Upper lobe of left lung (tissue), 6 donors: ENCODE results near the gene SPINK4. TPM values are rescaled to one million over a fixed set of nuclear protein-coding genes. Genes with fewer than 3 reads are reported as not detected.

ENCODE experiments used
- ATAC-seq, 2 donors: fragments of 200-7000 bp; cut with Tn5 transposase; one replicate each; pipeline ENCODE4 v1.9.1; 2022; ENCODE audit warnings: mild to moderate bottlenecking in 2 of 2, moderate library complexity in 2 of 2; ENCODE audit not compliant: low FRiP score in 2 of 2
- DNase-seq, 2 donors: peaks; one replicate each; pipeline ENCODE4 v3.0.0-alpha.2; 2019 to 2020
- H3K27ac ChIP-seq, 4 donors: fragments of 200-600 bp; sonication (generic); one replicate each; pipeline ENCODE4 v1.5.1; 2016 to 2019
- H3K27me3 ChIP-seq, 4 donors: fragments of 200-600 bp; sonication (generic); one replicate each; pipeline ENCODE4 v1.5.1; 2017 to 2019
- H3K36me3 ChIP-seq, 4 donors: fragments of 200-600 bp; sonication (generic); one replicate each; pipeline ENCODE4 v1.5.1; 2016 to 2019
- H3K4me1 ChIP-seq, 4 donors: fragments of 200-600 bp; sonication (generic); one replicate each; pipeline ENCODE4 v1.5.1; 2018 to 2019
- H3K4me3 ChIP-seq, 4 donors: fragments of 200-600 bp; sonication (generic); one replicate each; pipeline ENCODE4 v1.5.1; 2017 to 2019; ENCODE audit warnings: mild to moderate bottlenecking in 2 of 4, moderate library complexity in 1 of 4
- H3K9me3 ChIP-seq, 4 donors: fragments of 200-600 bp; sonication (generic); one replicate each; pipeline ENCODE4 v1.5.1; 2018 to 2019
- EP300 ChIP-seq, 4 donors: sonication (generic); formaldehyde crosslinking; IDR thresholded peaks; one replicate each; pipeline ENCODE4 v1.5.1; 2017; ENCODE audit warnings: antibody characterized with exemption in 4 of 4, control low read depth in 2 of 4
- POLR2A ChIP-seq, 4 donors: fragments of 450-650 bp; IDR thresholded peaks; one replicate each; pipeline ENCODE4 v1.5.1; 2016 to 2017; ENCODE audit warnings: antibody characterized with exemption in 4 of 4, mild to moderate bottlenecking in 2 of 4
- POLR2AphosphoS5 ChIP-seq, 2 donors: sonication (generic); formaldehyde crosslinking; IDR thresholded peaks; one replicate each; pipeline ENCODE4 v1.5.1; 2017; ENCODE audit warnings: antibody characterized with exemption in 2 of 2
- WGBS, 2 donors: methylation state at CpG; one replicate each; pipeline ENCODE4 v1.1.5; 2017 to 2018; 5-methylcytosine and 5-hydroxymethylcytosine counted together
- total RNA-seq, 6 donors: library from RNA; depleted of rRNA in 4 of 6; stranded (reverse); fragments of >200 nt in 4 of 6; gene quantifications; one replicate each; pipeline versions ENCODE4 v1.1.0 to v1.2.1, GENCODE V29; 2016 to 2021
- TF ChIP-seq, protein P1 (sequence below), 6 experiments: fragments of 450-650 bp in 4 of 6; fragments of 200-600 bp in 2 of 6; sonication (generic) in 2 of 6; IDR thresholded peaks; one replicate each; pipeline ENCODE4 v1.5.1; 2016 to 2019; ENCODE audit warnings: antibody characterized with exemption in 6 of 6
- donor health status: DM: no; HTN: no; CAD: no; lungs with moderate emphysema.
- donor health status: DM: no; HTN: yes; CAD: no; lungs with severe emphysema.

SPINK4 gene, protein sequence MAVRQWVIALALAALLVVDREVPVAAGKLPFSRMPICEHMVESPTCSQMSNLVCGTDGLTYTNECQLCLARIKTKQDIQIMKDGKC
- total RNA-seq: not detected

DNA sequence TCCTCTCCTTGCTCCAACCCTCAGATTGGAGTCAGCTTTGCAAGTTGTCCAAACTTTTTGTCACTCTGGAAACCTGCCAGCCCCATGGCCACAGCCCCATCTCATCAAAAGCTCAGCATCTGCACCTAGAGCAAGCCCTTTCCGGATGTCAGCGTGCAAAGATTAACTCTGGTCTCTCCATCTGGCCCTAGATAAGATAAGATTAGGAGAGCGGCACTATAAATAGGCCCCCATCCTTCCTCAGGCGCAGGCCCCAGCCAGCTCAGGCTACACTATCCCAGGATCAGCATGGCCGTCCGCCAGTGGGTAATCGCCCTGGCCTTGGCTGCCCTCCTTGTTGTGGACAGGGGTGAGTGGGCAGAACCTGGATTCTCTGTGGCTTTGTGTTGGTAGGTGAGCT lies at the start of gene SPINK4:
SPINK4 (plus strand) TSS at position 247 of the 400 bp plus-strand sequence; CDS start at position 289, 42 bp downstream.
- Histone ChIP-seq H3K27me3 (no peaks in the 10 kb centered on the region), H3K4me3 (no peak within 1 kb of the TSS), H3K9me3 (no peaks in the 10 kb centered on the region), H3K4me1 (no peaks in the 10 kb centered on the region), H3K36me3 (no peaks in the 10 kb centered on the region), H3K27ac (no peak within 1 kb of the TSS)
- ATAC-seq: peak in 1 of 2 donors; percentile 11
- no peak for DNase-seq
- WGBS, 2 donors: 39 to 53% methylated on average over 7 of the region's 7 CpGs
- TF ChIP-seq, protein P1, sequence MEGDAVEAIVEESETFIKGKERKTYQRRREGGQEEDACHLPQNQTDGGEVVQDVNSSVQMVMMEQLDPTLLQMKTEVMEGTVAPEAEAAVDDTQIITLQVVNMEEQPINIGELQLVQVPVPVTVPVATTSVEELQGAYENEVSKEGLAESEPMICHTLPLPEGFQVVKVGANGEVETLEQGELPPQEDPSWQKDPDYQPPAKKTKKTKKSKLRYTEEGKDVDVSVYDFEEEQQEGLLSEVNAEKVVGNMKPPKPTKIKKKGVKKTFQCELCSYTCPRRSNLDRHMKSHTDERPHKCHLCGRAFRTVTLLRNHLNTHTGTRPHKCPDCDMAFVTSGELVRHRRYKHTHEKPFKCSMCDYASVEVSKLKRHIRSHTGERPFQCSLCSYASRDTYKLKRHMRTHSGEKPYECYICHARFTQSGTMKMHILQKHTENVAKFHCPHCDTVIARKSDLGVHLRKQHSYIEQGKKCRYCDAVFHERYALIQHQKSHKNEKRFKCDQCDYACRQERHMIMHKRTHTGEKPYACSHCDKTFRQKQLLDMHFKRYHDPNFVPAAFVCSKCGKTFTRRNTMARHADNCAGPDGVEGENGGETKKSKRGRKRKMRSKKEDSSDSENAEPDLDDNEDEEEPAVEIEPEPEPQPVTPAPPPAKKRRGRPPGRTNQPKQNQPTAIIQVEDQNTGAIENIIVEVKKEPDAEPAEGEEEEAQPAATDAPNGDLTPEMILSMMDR (IDR thresholded peaks at IDR 0.05): no peak
- TF ChIP-seq POLR2AphosphoS5 (IDR thresholded peaks at IDR 0.05): no peak
- no peak for TF ChIP-seq EP300 (IDR thresholded peaks at IDR 0.05)
- TF ChIP-seq POLR2A (IDR thresholded peaks at IDR 0.05): no peak

DNA sequence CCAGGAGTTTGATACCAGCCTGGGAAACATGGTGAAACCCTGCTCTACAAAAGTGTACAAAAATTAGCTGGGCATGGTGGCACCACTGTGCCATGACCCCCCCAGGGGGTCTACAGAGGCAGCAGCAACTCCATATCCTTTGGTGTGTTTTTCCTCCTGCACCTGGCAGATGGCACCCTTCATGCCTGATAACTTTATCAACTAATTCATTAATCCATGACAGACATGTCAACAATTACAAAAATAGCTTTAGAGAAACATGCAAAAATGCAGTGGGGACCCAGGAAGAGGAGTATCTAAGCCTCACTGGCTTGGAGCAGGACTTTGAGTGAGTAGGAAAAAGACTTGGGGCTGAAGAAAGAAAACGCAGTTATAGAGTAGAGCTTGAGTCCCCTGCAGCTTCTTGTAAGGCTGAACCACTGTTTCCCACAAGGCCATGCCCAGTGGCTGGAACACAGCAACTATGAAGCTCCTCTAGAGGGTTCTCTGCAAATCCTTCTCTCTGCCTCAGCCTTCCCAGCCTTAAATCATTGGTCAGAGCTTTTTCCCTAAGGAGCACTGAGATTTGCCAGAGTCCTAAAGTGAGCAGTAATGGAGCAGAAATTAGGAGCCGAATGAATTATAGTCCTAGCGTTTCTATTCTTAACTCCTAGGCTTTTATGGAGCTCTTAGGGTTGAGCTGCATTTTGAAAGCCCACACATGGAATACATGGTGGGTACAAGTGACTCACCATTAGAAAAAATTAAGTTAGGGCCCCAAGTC lies 47.3 kb upstream of the SPINK4 start:
- H3K36me3 ChIP-seq: no peaks in the 10 kb centered on the region
- no peaks in the 10 kb centered on the region for H3K4me1 ChIP-seq
- TF ChIP-seq, protein P1 (IDR thresholded peaks at IDR 0.05): no peak
- no peak for TF ChIP-seq EP300 (IDR thresholded peaks at IDR 0.05)
- no peak for TF ChIP-seq POLR2A (IDR thresholded peaks at IDR 0.05)
- TF ChIP-seq POLR2AphosphoS5 (IDR thresholded peaks at IDR 0.05): no peak
- no peaks in the 10 kb centered on the region for H3K9me3 ChIP-seq
- H3K27ac ChIP-seq: no peak overlapping the region
- DNase-seq: no peak
- H3K4me3 ChIP-seq: no peak overlapping the region
- ATAC-seq: no peak
- H3K27me3 ChIP-seq: no peaks in the 10 kb centered on the region
- WGBS, 2 donors: 89 to 94% methylated on average over 3 of the region's 3 CpGs

DNA sequence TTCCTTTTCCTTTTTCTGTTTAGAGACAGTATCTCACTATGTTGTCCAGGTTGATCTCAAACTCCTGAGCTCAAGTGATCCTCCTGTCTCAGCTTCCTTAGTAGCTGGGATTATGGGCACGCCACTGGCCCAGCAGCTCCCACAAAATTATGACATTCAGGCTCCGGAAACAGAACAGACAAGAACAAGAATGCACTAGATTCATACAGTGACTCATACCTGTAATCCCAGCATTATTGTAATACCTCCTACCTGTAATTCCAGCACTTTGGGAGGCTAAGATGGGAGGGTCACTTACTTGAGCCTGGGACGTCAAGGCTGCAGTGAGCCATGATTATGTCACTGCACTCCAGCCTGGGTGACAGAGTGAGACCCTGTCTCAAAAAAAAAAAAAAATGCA lies 46.1 kb upstream of the SPINK4 start:
- H3K27ac ChIP-seq: no peak overlapping the region
- no peak overlapping the region for H3K4me3 ChIP-seq
- no peaks in the 10 kb centered on the region for H3K36me3 ChIP-seq
- TF ChIP-seq EP300 (IDR thresholded peaks at IDR 0.05): no peak
- TF ChIP-seq, protein P1 (IDR thresholded peaks at IDR 0.05): no peak
- TF ChIP-seq POLR2A (IDR thresholded peaks at IDR 0.05): no peak
- TF ChIP-seq POLR2AphosphoS5 (IDR thresholded peaks at IDR 0.05): no peak
- H3K4me1 ChIP-seq: no peaks in the 10 kb centered on the region
- WGBS, 2 donors: 89 to 93% methylated on average over 3 of the region's 3 CpGs
- no peak for ATAC-seq
- DNase-seq: no peak
- H3K9me3 ChIP-seq: no peaks in the 10 kb centered on the region
- H3K27me3 ChIP-seq: no peaks in the 10 kb centered on the region

DNA sequence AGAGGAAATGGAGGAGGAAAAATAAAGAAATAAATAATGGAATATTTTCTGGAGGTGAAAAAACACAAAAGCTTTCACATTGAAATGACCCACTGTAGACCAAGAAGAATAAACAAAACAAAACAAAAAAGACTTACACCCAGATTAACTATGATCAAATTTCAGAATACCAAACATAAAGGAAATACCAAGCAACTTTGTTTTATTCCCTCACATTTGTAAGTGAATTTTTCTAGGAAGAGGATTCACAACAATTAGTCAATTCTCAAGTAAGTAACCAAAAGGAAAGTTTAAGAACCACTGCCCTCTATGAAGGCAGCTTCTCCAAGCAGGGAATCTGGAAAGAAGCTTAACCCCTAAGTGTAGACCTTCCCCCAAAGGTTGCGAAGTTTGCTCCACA lies 43.2 kb upstream of the SPINK4 start:
- WGBS, 2 donors: 92 to 97% methylated on average over 1 of the region's 1 CpG
- DNase-seq (no peak), ATAC-seq (no peak)
- TF ChIP-seq POLR2A (IDR thresholded peaks at IDR 0.05) (no peak), POLR2AphosphoS5 (IDR thresholded peaks at IDR 0.05) (no peak), EP300 (IDR thresholded peaks at IDR 0.05) (no peak)
- TF ChIP-seq, protein P1 (IDR thresholded peaks at IDR 0.05): no peak
- Histone ChIP-seq H3K27ac (no peak overlapping the region), H3K9me3 (no peaks in the 10 kb centered on the region), H3K4me1 (no peaks in the 10 kb centered on the region), H3K4me3 (no peak overlapping the region), H3K36me3 (no peaks in the 10 kb centered on the region), H3K27me3 (no peaks in the 10 kb centered on the region)
